ENCODE data around the gene NTM.

DNA sequence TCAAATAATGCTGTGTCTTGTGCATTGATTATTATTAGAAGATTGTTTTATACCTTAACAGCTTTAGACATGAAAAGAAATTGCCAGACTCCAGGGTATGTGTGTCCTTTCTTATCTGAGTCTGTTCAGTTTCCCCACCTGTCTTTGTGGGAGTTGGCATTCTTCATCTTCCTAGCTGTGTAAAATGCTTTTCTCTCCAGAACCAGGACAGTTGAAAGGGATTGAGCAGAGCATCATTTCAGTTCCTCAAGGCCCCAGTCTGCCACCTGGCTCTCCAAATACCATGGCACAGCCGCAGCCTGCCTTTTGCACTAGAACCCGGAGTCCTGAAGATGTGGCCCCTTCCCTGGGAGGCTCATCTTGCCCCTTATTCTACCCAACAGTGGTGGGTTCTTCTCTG is 851.9 kb downstream of the NTM start:
- TF ChIP-seq, protein P1, sequence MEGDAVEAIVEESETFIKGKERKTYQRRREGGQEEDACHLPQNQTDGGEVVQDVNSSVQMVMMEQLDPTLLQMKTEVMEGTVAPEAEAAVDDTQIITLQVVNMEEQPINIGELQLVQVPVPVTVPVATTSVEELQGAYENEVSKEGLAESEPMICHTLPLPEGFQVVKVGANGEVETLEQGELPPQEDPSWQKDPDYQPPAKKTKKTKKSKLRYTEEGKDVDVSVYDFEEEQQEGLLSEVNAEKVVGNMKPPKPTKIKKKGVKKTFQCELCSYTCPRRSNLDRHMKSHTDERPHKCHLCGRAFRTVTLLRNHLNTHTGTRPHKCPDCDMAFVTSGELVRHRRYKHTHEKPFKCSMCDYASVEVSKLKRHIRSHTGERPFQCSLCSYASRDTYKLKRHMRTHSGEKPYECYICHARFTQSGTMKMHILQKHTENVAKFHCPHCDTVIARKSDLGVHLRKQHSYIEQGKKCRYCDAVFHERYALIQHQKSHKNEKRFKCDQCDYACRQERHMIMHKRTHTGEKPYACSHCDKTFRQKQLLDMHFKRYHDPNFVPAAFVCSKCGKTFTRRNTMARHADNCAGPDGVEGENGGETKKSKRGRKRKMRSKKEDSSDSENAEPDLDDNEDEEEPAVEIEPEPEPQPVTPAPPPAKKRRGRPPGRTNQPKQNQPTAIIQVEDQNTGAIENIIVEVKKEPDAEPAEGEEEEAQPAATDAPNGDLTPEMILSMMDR (IDR thresholded peaks at IDR 0.05; ENCODE audit: low read length): no peak
- TF ChIP-seq EZH2 (IDR thresholded peaks at IDR 0.05; ENCODE audit: borderline replicate concordance, low read length): no peak

Measured in OCI-LY1 (cell line).